Fibroblast of villous mesenchyme (primary cell): ENCODE results near the gene DAPP1. TPM values are rescaled to one million over a fixed set of nuclear protein-coding genes. Genes with fewer than 3 reads are reported as not detected.

Experiments
- DNase-seq: peaks from one replicate; pipeline ENCODE4 v3.0.0-alpha.2; 2010; ENCODE audit warnings: low read depth
- H3K4me3 ChIP-seq: 2 replicates; pipeline ENCODE4 v1.5.1; 2011; ENCODE audit warnings: low read depth, mild to moderate bottlenecking, low read length
- total RNA-seq: library from RNA; depleted of rRNA; stranded (reverse); fragments of >200 nt; gene quantifications from 2 replicates; pipeline ENCODE4 v1.2.3, GENCODE V29; 2012
- TF ChIP-seq, protein P1 (sequence below): IDR thresholded peaks from 2 replicates; pipeline ENCODE4 v1.5.1; 2012; ENCODE audit warnings: low read depth, mild to moderate bottlenecking, low read length; ENCODE audit not compliant: insufficient read depth

DAPP1 gene
- total RNA-seq, 1 donor, result not detected

DNA sequence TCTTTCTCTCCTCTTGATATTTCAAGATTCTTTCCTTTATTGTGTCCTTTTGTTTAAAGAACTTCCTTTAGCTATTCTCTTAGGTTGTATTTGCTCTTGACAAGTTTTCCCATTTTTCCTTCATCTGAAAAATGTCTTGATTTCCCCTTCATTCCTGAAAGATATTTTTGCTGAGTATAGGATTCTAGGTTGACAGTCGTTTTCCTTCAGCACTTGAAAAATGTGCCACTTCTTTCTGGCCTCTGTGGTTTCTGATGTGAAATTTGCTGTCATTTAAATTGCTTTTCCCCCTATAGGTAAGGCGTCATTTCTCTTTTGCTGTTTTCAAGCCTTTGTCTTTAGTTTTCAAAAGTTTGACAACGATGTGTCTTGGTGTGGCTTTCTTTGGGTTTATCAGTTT, 100.9 kb downstream of the DAPP1 start:
- H3K4me3 ChIP-seq, result no peak overlapping the region
- TF ChIP-seq, protein P1, sequence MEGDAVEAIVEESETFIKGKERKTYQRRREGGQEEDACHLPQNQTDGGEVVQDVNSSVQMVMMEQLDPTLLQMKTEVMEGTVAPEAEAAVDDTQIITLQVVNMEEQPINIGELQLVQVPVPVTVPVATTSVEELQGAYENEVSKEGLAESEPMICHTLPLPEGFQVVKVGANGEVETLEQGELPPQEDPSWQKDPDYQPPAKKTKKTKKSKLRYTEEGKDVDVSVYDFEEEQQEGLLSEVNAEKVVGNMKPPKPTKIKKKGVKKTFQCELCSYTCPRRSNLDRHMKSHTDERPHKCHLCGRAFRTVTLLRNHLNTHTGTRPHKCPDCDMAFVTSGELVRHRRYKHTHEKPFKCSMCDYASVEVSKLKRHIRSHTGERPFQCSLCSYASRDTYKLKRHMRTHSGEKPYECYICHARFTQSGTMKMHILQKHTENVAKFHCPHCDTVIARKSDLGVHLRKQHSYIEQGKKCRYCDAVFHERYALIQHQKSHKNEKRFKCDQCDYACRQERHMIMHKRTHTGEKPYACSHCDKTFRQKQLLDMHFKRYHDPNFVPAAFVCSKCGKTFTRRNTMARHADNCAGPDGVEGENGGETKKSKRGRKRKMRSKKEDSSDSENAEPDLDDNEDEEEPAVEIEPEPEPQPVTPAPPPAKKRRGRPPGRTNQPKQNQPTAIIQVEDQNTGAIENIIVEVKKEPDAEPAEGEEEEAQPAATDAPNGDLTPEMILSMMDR, result no peak
- DNase-seq, result no peak

GRCh38 chr4:99918656-99919055, 102.0 kb downstream of the DAPP1 start:
- TF ChIP-seq, protein P1, result no peak
- H3K4me3 ChIP-seq, result no peak overlapping the region

More at GRCh38 chr4:99918656-99919055, 102.0 kb downstream of the DAPP1 start:
- DNase-seq, result no peak

Other genes with a start within 250 kb of the DAPP1 start
- under 0.01 TPM in 1 of 2 replicates, not detected in the other for gene MTTP, start 242.0 kb upstream of the DAPP1 start, total RNA-seq
- gene C4orf54, start 159.0 kb upstream of the DAPP1 start, total RNA-seq, result under 0.01 TPM in 1 of 2 replicates, not detected in the other
- gene LAMTOR3, start 77.6 kb downstream of the DAPP1 start, total RNA-seq, result 20.9 and 51.8 TPM in 2 replicates
- 36.4 and 54.8 TPM in 2 replicates for gene DNAJB14, start 129.8 kb downstream of the DAPP1 start, total RNA-seq
- gene H2AZ1, start 133.4 kb downstream of the DAPP1 start, total RNA-seq, result 255 and 287 TPM in 2 replicates